Epithelial cell of proximal tubule (primary cell): ENCODE measurements around the gene FAXC. TPM values are rescaled to one million over a fixed set of nuclear protein-coding genes. Genes with fewer than 3 reads are reported as not detected.

Experiments used
- DNase-seq: peaks from one replicate; pipeline ENCODE4 v3.0.0-alpha.2; 2011; ENCODE audit warnings: low read depth
- H3K4me3 ChIP-seq: 2 replicates; pipeline ENCODE4 v1.5.1; 2011; ENCODE audit warnings: low read depth, mild to moderate bottlenecking, low read length
- total RNA-seq: library from RNA; depleted of rRNA; stranded (reverse); fragments of >200 nt; gene quantifications from 2 replicates; pipeline ENCODE4 v1.2.3, GENCODE V29; 2015
- TF ChIP-seq, protein P1 (sequence below): conservative IDR thresholded peaks from 2 replicates; pipeline ENCODE4 v1.5.1; 2012; ENCODE audit warnings: low read depth, mild to moderate bottlenecking, low read length

The FAXC gene
- total RNA-seq, 1 donor from 2014 or later: 7.2 TPM

DNA sequence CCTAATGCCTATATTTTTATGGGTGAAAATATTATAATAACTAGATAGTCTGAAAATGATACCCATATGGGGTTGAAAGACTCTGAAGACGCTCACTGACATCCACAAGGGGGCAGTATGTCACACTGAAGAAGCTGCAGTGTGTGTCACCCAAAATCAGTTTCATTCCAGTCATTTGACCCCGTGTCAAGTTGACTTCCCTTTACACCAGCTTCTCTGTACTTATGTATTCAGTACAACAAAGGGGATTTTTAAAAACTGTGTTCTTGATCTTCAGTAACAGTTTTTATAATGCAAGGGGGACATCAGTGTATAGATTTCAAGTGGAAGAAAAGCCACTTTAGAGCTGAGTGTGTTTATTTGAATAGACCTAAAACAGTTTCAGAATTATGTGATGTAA is 19.3 kb downstream of the FAXC start:
- DNase-seq: no peak
- H3K4me3 ChIP-seq: no peak overlapping the region
- TF ChIP-seq, protein P1, sequence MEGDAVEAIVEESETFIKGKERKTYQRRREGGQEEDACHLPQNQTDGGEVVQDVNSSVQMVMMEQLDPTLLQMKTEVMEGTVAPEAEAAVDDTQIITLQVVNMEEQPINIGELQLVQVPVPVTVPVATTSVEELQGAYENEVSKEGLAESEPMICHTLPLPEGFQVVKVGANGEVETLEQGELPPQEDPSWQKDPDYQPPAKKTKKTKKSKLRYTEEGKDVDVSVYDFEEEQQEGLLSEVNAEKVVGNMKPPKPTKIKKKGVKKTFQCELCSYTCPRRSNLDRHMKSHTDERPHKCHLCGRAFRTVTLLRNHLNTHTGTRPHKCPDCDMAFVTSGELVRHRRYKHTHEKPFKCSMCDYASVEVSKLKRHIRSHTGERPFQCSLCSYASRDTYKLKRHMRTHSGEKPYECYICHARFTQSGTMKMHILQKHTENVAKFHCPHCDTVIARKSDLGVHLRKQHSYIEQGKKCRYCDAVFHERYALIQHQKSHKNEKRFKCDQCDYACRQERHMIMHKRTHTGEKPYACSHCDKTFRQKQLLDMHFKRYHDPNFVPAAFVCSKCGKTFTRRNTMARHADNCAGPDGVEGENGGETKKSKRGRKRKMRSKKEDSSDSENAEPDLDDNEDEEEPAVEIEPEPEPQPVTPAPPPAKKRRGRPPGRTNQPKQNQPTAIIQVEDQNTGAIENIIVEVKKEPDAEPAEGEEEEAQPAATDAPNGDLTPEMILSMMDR: peak; percentile 88

DNA sequence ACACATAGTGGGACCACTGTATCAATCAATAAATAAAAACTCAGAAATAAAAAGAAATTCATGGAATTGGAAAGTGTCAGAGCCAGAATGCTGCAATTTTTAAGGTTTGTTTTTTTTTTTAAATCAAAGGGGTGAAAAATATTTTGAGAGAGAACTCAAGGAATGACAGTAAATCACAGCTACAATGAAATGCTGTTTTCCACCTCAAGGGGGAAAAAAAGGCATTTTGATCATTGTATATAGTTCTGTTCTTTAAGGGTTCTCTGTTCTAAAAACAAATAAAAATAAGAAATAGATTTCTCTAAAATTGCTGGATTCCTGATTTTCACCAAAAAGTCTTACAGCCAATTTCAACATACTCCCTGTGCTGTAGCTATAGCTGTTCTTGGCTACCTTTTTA is 24.5 kb downstream of the FAXC start:
- no peak for DNase-seq
- H3K4me3 ChIP-seq: no peak overlapping the region
- TF ChIP-seq, protein P1: no peak

DNA sequence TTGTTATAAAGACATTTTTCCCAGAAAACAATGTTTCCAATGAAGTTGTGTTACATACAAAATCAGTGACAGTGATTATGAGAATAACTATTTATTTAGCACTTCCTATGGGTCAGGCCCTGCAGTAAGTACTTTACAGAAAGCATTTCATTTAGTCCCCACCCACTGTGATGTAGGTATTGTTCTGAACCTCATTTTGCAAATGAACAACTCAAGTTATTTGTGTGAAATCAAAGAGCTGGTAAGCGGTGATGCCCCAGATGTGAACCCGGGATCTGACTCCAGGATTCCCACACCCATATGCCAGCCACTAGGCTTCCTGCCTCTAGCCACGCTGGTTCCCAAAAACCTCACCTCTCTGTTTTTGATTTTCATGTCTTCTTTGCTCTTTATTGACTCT is 30.9 kb downstream of the FAXC start:
- no peak for DNase-seq
- TF ChIP-seq, protein P1: no peak
- H3K4me3 ChIP-seq: no peak overlapping the region

DNA sequence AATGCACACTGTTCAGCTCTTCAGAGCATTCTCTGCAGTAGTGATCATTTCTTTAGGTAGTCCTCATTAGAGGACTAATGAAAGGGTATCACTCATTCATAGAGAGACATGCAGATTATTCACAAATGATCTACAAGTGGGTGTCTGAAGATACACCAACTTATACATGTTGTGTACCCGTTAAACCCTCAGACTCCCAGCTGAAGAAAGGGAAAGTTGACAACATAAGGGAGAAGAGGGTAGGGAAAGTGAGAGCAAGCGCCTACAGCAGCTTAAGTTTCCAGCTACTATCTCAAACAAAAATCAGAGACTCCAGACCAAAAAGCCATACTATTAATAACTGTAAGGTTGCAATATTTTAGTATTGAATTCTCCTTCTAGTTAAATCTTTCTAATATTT is 37.1 kb downstream of the FAXC start:
- H3K4me3 ChIP-seq: no peak overlapping the region
- no peak for DNase-seq
- TF ChIP-seq, protein P1: no peak

DNA sequence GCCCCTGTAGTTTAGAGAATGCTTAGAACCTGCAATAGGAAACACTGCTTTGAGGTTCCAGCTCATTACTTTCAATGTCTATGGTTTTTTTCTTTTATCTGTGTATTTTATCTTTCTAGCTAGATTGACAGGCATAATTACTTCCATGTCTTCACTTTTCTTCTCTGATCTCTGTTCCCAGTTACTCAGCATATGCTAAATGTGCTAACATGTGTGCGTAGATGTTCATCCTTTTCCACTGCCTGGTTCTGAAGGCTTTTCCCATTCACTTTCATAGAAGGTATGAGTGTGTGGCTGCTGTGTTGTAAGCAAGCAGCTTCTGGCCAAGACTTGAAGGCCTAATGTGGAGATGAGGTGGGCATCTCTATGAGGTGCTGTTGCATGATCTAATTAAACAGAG is 38.9 kb downstream of the FAXC start:
- H3K4me3 ChIP-seq: no peak overlapping the region
- DNase-seq: no peak
- TF ChIP-seq, protein P1: no peak

DNA sequence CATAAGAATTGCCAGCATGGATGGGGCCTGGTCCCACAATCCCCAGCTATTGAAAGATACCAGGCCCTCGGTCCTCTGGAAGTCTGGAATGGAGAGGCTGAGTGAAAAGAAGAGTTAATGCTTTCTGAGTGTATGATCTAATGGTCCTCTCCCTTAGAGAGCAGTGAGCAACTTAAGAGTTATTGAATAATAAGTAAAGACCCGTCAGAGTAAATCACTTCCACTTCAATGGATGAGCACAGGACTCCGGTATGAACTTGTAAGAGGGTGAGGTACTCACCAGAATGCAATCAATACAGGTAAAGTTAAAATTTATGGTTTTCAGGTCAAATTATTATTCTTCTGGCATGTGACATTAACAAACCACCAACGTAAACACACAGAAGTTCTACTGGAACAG is 39.9 kb downstream of the FAXC start:
- DNase-seq: no peak
- TF ChIP-seq, protein P1: no peak

DNA sequence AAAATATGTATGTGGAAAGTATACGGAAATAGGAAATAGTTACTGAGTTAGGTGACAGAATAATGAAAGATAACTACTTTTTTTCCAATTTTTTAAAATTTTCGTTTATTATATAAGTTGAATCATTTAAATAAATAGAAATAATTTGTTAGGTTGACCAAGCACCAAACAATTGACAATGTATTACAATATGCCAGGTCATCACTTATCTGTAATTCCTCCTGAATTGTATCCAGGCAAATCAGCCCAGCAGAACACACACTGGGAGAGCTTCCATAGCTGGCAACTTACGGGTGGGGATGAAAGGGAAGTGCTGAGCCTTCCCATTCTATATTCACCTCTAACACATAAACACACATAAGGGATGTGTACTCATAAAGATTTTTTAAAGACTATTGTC is 40.7 kb downstream of the FAXC start:
- TF ChIP-seq, protein P1: no peak
- no peak for DNase-seq
- no peak overlapping the region for H3K4me3 ChIP-seq

More for the DNA sequence above, 39.9 kb downstream of the FAXC start:
- H3K4me3 ChIP-seq: no peak overlapping the region
